ENCODE measurements around the gene ATP9A. TPM values are rescaled to one million over a fixed set of nuclear protein-coding genes. Genes with fewer than 3 reads are reported as not detected.
"Not testable (repeated sequence)": the region's sequence is repeated elsewhere in the genome, so short reads cannot be mapped to it uniquely, and the experiment has no call there.

Gene ATP9A
- total RNA-seq, 2 donors from 2014 or later = 19.5 to 23.4 TPM

DNA sequence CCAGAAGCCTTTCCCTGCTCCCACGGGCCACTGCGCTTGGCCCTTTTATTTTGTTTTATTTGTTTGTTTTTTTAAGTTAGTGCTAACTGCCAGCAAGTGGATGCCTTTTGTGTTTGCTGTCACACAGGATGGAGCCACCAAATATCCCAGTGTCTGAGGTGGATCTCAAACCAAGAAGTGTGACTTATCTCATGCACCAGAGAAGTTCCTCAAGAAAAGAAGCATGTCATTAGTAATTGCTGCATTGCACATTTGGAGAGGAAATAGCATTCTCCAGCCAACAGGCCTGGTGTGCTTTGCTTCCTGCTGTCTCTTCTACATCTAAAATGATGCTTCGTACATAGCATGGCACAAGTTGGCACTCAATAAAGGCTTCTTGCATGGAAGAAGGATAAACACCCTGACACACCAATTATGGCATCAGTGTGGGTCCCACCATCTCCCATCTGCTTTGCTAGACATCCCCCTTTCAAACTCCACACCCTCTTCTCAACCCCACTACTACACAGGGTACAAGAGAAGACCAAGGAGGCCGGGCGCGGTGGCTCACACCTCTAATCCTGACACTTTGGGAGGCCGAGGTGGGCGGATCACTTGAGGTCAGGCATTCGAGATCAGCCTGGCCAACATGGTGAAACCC lies 1.9 kb upstream of the ATP9A start:
- no peak overlapping the region for H3K4me3 ChIP-seq
- DNase-seq (ENCODE audit: low spot score) = no peak
- peaks cover 0 to 14% of the 10 kb centered on the region in 2 donors for H3K4me1 ChIP-seq
- H3K36me3 ChIP-seq = no peaks in the 10 kb centered on the region
- TF ChIP-seq, protein P1, sequence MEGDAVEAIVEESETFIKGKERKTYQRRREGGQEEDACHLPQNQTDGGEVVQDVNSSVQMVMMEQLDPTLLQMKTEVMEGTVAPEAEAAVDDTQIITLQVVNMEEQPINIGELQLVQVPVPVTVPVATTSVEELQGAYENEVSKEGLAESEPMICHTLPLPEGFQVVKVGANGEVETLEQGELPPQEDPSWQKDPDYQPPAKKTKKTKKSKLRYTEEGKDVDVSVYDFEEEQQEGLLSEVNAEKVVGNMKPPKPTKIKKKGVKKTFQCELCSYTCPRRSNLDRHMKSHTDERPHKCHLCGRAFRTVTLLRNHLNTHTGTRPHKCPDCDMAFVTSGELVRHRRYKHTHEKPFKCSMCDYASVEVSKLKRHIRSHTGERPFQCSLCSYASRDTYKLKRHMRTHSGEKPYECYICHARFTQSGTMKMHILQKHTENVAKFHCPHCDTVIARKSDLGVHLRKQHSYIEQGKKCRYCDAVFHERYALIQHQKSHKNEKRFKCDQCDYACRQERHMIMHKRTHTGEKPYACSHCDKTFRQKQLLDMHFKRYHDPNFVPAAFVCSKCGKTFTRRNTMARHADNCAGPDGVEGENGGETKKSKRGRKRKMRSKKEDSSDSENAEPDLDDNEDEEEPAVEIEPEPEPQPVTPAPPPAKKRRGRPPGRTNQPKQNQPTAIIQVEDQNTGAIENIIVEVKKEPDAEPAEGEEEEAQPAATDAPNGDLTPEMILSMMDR (IDR thresholded peaks at IDR 0.05) = no peak
- no peak overlapping the region for H3K27ac ChIP-seq
- H3K9me3 ChIP-seq = no peaks in the 10 kb centered on the region
- no peaks in the 10 kb centered on the region for H3K27me3 ChIP-seq

DNA sequence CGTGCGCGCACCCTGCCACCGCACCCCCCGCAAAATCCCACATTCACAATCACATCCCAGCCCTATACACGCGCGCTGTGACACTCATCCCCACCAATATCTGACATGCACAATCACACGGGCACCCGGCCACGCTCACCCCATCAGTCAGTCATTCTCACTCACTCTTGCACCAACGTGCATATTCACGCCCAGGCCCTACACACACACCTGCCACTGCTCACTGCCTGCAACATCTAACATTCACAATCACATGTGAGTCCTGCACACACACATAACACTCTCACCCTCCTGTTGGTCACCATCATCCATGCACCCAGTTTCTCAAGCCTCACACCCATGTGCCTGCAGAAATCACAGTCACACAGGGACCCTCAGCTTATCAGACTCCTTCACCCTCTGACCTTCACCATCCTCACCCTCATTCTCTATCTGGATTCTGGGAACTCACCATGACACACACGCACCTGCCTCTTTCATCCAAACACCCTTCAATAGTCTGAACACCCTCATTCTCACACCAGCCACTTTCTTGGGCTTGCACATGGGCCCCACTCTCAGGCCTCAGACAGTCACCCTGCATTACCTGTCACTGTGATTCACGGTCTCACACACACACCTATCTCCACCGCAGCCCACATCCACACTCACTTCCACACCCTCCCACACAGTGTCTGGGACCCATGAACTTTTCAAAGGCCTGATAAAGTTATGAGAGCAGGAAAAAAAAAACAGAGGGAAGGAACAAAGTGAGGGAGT lies 748 bp upstream of the ATP9A start:
- Histone ChIP-seq H3K36me3 (no peaks in the 10 kb centered on the region), H3K9me3 (no peaks in the 10 kb centered on the region), H3K27me3 (no peaks in the 10 kb centered on the region), H3K4me3 (peak overlapping the region; percentile 17 to 31), H3K4me1 (peaks cover 0 to 14% of the 10 kb centered on the region in 2 donors), H3K27ac (no peak overlapping the region)
- no peak for DNase-seq (ENCODE audit: low spot score)
- TF ChIP-seq, protein P1 (IDR thresholded peaks at IDR 0.05) = no peak

DNA sequence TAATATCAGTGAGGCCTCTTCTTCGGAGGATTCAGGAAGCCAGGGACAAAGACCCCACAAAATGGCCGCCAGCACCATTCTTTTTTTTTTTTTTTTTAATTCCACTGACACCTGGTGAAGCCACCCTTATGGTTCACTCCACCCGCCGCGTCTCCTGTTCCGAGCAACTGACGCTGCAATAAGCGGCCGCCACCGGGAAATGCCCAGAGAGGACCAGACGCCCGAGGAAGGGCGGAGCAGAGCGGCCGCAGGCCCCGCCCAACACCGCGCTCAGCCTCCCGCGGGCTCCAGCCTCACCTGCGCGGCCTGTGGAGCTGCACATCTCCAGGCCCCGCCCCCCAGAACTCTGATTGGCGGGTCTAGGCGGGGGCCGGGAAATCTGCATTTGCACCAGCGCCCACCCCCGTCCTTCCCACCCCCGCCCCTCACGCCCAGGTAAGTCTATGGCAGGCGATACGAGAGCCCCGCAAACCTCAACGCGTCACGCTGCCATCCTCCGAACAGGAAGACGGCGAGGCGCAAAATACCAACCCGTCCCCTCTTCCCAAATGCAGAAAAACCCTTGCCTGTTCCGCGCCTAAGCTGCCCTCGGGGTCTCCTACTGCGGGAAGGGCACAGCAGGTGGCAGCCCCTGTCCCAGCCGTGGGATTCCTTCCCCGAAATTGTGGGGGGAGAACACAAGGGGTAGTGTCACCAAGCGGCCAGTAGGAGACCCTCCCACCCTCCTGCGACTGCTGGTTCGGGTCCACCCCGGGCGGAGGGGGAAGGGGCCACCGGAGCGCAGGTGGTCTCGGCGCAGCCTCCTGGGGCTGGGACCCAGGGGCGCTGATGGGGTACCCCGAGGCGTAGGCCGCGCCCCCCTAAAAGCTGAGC lies 960 bp downstream of the ATP9A start:
- Histone ChIP-seq H3K27me3 (no peaks in the 10 kb centered on the region), H3K4me1 (peaks cover 0 to 14% of the 10 kb centered on the region in 2 donors), H3K9me3 (no peaks in the 10 kb centered on the region), H3K27ac (peak overlapping the region; percentile 47 to 72), H3K4me3 (peak overlapping the region; percentile 69 to 85), H3K36me3 (no peaks in the 10 kb centered on the region)
- DNase-seq (ENCODE audit: low spot score) = peak; percentile 61
- TF ChIP-seq, protein P1 (IDR thresholded peaks at IDR 0.05) = peak in 1 of 2 donors; percentile 35

DNA sequence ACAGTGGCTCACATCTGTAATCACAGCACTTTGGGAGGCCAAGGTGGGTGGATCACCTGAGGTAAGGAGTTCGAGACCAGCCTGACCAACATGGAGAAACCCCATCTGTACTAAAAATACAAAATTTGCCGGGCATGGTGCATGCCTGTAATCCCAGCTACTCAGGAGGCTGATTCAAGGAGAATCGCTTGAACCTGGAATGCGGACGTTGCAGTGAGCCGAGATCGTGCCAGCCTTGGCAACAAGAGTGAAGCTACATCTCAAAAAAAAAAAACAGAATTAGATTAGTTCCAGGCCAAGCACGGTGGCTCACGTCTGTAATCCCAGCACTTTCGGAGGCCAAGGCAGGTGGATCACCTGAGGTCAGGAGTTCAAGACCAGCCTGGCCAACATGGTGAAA lies 2.8 kb downstream of the ATP9A start:
- not testable (repeated sequence) for H3K27me3 ChIP-seq; H3K27ac ChIP-seq; H3K4me3 ChIP-seq; H3K36me3 ChIP-seq; H3K9me3 ChIP-seq; DNase-seq (ENCODE audit: low spot score)
- peaks cover 0 to 14% of the 10 kb centered on the region in 2 donors for H3K4me1 ChIP-seq

DNA sequence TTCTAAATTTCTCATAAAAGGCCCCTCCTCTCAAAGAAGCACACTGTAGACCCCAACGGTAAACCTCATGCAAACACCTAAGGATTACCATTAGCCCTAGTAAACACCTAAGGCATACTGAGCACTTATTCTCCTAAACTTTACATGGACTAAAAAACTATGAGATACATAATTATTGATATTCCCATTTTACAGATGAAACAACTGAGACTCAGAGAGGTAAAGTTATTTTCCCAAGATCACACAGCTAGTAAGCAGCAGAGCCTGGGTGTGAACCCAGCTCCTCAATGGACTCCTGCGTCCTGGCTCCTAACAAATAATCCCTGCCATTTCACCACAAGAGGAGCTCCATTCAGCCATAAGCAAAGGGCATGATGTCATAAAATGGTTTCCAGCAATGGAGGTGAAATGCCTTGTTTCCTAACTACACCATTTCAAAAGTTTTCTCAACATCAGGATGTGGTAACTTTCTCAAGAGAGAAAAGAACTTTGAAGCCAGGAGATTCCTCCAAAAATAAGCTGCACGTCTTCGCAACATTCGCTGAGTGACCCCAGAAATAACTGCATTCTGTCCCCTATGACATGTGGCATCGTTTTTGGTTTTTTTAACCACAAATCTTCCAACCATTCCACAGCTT lies 4.1 kb downstream of the ATP9A start:
- H3K27me3 ChIP-seq = no peaks in the 10 kb centered on the region
- DNase-seq (ENCODE audit: low spot score) = no peak
- no peak overlapping the region for H3K27ac ChIP-seq
- peaks cover 0 to 14% of the 10 kb centered on the region in 2 donors for H3K4me1 ChIP-seq
- TF ChIP-seq, protein P1 (IDR thresholded peaks at IDR 0.05) = no peak
- no peak overlapping the region for H3K4me3 ChIP-seq
- no peaks in the 10 kb centered on the region for H3K9me3 ChIP-seq
- no peaks in the 10 kb centered on the region for H3K36me3 ChIP-seq

All from right atrium auricular region (tissue), 2 donors.